Tibial nerve (tissue), 4 donors: ENCODE measurements around the gene WDR72. TPM values are rescaled to one million over a fixed set of nuclear protein-coding genes. Genes with fewer than 3 reads are reported as not detected.

Experiments
- DNase-seq, 2 donors: peaks; one replicate each; pipeline ENCODE4 v3.0.0-alpha.2; 2019; ENCODE audit warnings: low spot score in 2 of 2
- H3K27ac ChIP-seq, 4 donors: fragments of 200-600 bp; sonication (generic) in 3 of 4; one replicate each; pipeline ENCODE4 v1.5.1; 2017 to 2019; ENCODE audit warnings: mild to moderate bottlenecking in 1 of 4
- H3K27me3 ChIP-seq, 2 donors: fragments of 200-600 bp; sonication (generic) in 1 of 2; one replicate each; pipeline versions ENCODE4 v1.5.1 to v1.6.0; 2017 to 2019
- H3K36me3 ChIP-seq, 3 donors: fragments of 200-600 bp; sonication (generic); one replicate each; pipeline ENCODE4 v1.5.1; 2018 to 2019
- H3K4me1 ChIP-seq, 4 donors: fragments of 200-600 bp; sonication (generic) in 3 of 4; one replicate each; pipeline ENCODE4 v1.5.1; 2017 to 2019
- H3K4me3 ChIP-seq, 4 donors: fragments of 200-600 bp; sonication (generic) in 3 of 4; one replicate each; pipeline ENCODE4 v1.5.1; 2017 to 2019; ENCODE audit warnings: mild to moderate bottlenecking in 1 of 4, moderate library complexity in 1 of 4
- H3K9me3 ChIP-seq, 4 donors: fragments of 200-600 bp; sonication (generic) in 3 of 4; one replicate each; pipeline ENCODE4 v1.5.1; 2017 to 2019
- EP300 ChIP-seq, 2 donors: sonication (generic); formaldehyde crosslinking; IDR thresholded peaks; one replicate each; pipeline ENCODE4 v1.6.1; 2017; ENCODE audit warnings: antibody characterized with exemption in 2 of 2, mild to moderate bottlenecking in 1 of 2
- POLR2A ChIP-seq, 2 donors: fragments of 450-650 bp; IDR thresholded peaks; one replicate each; pipeline ENCODE4 v1.6.1; 2017; ENCODE audit warnings: antibody characterized with exemption in 2 of 2, mild to moderate bottlenecking in 2 of 2, moderate library complexity in 2 of 2
- WGBS, 2 donors: methylation state at CpG; one replicate each; pipeline ENCODE4 v1.1.5; 2018; 5-methylcytosine and 5-hydroxymethylcytosine counted together
- total RNA-seq, 4 donors: library from RNA; depleted of rRNA; stranded (reverse); fragments of >200 nt; gene quantifications; one replicate each; pipeline ENCODE4 v1.1.0, GENCODE V29; 2016
- TF ChIP-seq, protein P1 (sequence below), 5 experiments: fragments of 200-600 bp in 3 of 5; fragments of 450-650 bp in 2 of 5; sonication (generic) in 3 of 5; IDR thresholded peaks; one replicate each; pipeline ENCODE4 v1.5.1; 2016 to 2019; ENCODE audit warnings: antibody characterized with exemption in 5 of 5, mild to moderate bottlenecking in 3 of 5, moderate library complexity in 2 of 5

Gene WDR72
- not detected for total RNA-seq

DNA sequence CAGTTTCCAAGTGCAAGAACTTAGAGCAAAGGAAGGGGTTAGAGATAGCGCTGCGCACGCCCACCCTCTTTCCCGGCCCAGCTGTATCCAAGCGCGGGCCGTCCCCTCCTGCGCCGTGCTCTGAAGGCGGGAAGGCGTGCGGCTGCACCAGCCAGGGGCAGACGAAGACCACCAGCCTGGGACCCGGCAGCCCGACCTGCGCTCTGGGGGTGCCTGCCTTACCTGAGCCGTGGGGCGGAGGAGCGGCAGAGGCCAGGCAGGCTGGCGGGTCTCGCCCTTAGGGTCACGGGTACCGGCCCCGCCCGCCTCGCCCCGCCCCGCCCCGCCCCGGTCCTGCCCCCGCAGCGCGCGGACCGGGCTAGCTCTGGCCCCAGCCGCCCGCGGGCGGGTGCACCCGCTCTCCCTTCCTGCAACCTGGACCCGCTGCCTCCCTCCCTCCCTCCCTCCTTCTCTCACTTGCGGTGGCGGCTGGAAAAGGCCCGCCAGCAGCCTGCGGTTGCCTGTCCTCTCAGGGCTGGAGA lies at the start of gene WDR72:
Gene WDR72, minus strand, starts transcription at position 253 of the 521 bp plus-strand sequence. CDS start 26,514 bp downstream, outside the sequence.
- DNase-seq = no peak
- H3K36me3 ChIP-seq = no peaks in the 10 kb centered on the region
- 1 to 3% methylated on average over 20 to 26 of the region's 45 CpGs for WGBS, 2 donors
- H3K27ac ChIP-seq = no peak within 1 kb of the TSS
- H3K4me3 ChIP-seq = peak within 1 kb of the TSS in 1 of 4 donors; percentile 25
- TF ChIP-seq EP300 (IDR thresholded peaks at IDR 0.05) (no peak), POLR2A (IDR thresholded peaks at IDR 0.05) (no peak)
- TF ChIP-seq, protein P1, sequence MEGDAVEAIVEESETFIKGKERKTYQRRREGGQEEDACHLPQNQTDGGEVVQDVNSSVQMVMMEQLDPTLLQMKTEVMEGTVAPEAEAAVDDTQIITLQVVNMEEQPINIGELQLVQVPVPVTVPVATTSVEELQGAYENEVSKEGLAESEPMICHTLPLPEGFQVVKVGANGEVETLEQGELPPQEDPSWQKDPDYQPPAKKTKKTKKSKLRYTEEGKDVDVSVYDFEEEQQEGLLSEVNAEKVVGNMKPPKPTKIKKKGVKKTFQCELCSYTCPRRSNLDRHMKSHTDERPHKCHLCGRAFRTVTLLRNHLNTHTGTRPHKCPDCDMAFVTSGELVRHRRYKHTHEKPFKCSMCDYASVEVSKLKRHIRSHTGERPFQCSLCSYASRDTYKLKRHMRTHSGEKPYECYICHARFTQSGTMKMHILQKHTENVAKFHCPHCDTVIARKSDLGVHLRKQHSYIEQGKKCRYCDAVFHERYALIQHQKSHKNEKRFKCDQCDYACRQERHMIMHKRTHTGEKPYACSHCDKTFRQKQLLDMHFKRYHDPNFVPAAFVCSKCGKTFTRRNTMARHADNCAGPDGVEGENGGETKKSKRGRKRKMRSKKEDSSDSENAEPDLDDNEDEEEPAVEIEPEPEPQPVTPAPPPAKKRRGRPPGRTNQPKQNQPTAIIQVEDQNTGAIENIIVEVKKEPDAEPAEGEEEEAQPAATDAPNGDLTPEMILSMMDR (IDR thresholded peaks at IDR 0.05) = no peak
- H3K27me3 ChIP-seq = peaks cover 0 to 28% of the 10 kb centered on the region in 2 donors
- no peaks in the 10 kb centered on the region for H3K4me1 ChIP-seq
- H3K9me3 ChIP-seq = no peaks in the 10 kb centered on the region

DNA sequence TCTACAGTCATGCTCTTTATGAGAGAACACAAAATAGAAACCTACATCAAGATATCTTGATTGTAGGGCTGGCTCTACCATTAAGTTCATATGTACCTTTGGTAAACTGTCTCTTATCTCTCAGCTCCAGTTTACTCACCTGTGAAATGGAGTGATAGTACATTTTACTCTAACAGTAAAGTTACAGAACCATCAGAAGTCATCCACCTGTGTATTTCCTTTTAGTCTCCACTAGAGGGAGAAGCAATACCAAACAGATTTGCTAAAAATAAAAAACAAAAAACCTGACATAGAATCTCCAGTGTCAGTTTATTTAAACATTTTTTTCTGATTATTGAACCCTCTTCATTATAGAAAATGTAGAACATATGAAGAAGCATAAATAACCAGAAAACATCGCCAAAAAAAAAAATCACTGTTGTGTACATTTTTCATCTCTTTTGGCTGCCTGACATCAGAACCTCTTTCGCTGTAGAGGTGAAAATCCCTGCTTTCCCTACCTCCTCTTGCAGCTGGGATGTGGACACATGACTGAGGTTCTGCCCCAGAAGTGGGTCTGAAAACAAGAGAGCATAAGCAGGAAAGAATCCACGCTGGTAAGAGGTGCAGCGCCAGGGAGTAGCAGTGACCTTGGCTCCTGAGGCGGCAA lies 48.7 kb upstream of the WDR72 start:
- Histone ChIP-seq H3K4me3 (no peak overlapping the region), H3K9me3 (no peaks in the 10 kb centered on the region), H3K36me3 (no peaks in the 10 kb centered on the region), H3K27me3 (no peaks in the 10 kb centered on the region), H3K27ac (no peak overlapping the region), H3K4me1 (peaks cover 0 to 13% (median 0%) of the 10 kb centered on the region in 4 donors)
- TF ChIP-seq, protein P1 (IDR thresholded peaks at IDR 0.05) = peak; percentile 34 to 65 (median 50)
- TF ChIP-seq POLR2A (IDR thresholded peaks at IDR 0.05) = no peak
- WGBS, 2 donors = 54% methylated on average over 5 of the region's 5 CpGs
- no peak for DNase-seq

DNA sequence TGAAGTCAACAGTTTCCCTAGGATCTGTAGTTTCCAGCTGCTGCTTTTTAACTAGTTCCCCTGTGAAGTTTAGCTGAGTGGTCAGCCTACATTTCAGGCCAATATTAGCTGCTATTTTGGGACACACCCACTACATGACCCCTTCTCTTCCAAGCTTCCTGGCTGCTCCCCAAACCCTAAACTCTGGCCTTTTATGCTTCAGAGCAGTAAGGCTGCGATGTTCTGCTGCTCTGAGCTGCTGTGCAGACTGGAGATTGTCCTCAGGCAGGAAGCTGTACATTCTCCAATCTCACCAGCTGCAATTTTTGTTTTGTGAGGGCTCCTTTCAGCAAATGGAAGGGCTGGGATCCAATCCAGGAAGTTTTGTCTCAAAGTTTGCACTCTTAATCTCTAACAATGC lies 48.0 kb upstream of the WDR72 start:
- 13 to 22% methylated on average over 1 of the region's 1 CpG for WGBS, 2 donors
- H3K4me1 ChIP-seq = peaks cover 0 to 13% (median 0%) of the 10 kb centered on the region in 4 donors
- DNase-seq = no peak
- H3K27ac ChIP-seq = no peak overlapping the region
- H3K9me3 ChIP-seq = no peaks in the 10 kb centered on the region
- no peaks in the 10 kb centered on the region for H3K27me3 ChIP-seq
- TF ChIP-seq, protein P1 (IDR thresholded peaks at IDR 0.05) = no peak
- no peak for TF ChIP-seq POLR2A (IDR thresholded peaks at IDR 0.05)
- TF ChIP-seq EP300 (IDR thresholded peaks at IDR 0.05) = no peak
- no peak overlapping the region for H3K4me3 ChIP-seq
- no peaks in the 10 kb centered on the region for H3K36me3 ChIP-seq

DNA sequence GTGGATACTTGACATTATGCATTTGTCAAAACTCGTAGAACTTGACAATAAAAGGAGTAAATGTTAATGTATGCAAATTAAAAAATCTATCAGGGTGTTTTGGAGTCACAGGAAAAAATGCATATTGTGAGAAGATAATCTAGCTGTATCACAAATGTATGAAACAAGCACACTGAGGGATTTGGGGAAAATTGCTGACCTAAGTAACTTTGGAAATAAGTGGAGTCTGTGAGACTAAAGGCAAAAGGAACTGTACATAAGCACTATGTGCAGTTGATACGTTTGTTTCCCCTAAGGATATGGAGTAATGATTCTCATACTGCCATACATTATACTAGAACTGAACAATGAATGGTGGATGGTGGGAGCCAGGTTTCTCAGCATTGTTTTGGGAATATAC lies 43.2 kb upstream of the WDR72 start:
- Histone ChIP-seq H3K4me1 (peaks cover 0 to 7% (median 0%) of the 10 kb centered on the region in 4 donors), H3K36me3 (no peaks in the 10 kb centered on the region), H3K27me3 (no peaks in the 10 kb centered on the region), H3K27ac (no peak overlapping the region), H3K4me3 (no peak overlapping the region), H3K9me3 (no peaks in the 10 kb centered on the region)
- 14 to 19% methylated on average over 2 of the region's 2 CpGs for WGBS, 2 donors
- no peak for DNase-seq
- TF ChIP-seq POLR2A (IDR thresholded peaks at IDR 0.05) (no peak), EP300 (IDR thresholded peaks at IDR 0.05) (no peak)
- TF ChIP-seq, protein P1 (IDR thresholded peaks at IDR 0.05) = no peak

DNA sequence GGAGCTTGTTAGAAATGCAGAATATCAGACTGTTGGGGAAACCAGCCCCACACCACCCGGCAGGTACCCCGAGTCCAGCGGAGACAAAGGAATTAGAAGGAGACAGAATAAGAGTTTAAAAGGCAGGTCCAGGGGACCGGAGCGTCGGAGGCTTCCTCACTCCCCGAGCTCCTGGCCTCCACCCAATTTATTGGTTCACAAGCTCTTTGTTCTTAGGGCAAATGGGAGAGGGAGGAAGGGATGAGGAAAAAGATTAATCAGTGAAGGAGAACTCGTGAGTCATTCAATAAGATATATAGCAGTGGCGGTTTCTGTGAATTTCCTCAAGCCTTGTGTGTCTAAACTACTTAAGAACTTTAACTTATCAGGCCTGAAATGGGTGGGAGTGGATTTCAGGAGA lies 32.1 kb upstream of the WDR72 start:
- no peak for DNase-seq
- WGBS, 2 donors = 73 to 77% methylated on average over 9 of the region's 9 CpGs
- no peak overlapping the region for H3K27ac ChIP-seq
- no peaks in the 10 kb centered on the region for H3K9me3 ChIP-seq
- no peaks in the 10 kb centered on the region for H3K27me3 ChIP-seq
- H3K4me3 ChIP-seq = no peak overlapping the region
- TF ChIP-seq, protein P1 (IDR thresholded peaks at IDR 0.05) = no peak
- TF ChIP-seq EP300 (IDR thresholded peaks at IDR 0.05) (no peak), POLR2A (IDR thresholded peaks at IDR 0.05) (no peak)
- no peaks in the 10 kb centered on the region for H3K4me1 ChIP-seq
- no peaks in the 10 kb centered on the region for H3K36me3 ChIP-seq
